Upper lobe of left lung (tissue), 4 donors: ENCODE data around the gene SNX15.
"Not testable (repeated sequence)": the region's sequence is repeated elsewhere in the genome, so short reads cannot be mapped to it uniquely, and the experiment has no call there.

ENCODE experiments used
- CTCF ChIP-seq, 6 experiments: fragments of 450-650 bp in 4 of 6; fragments of 200-600 bp in 2 of 6; sonication (generic) in 2 of 6; IDR thresholded peaks; one replicate each; pipeline ENCODE4 v1.5.1; 2016 to 2019; ENCODE audit warnings: antibody characterized with exemption in 6 of 6
- POLR2A ChIP-seq, 4 donors: fragments of 450-650 bp; IDR thresholded peaks; one replicate each; pipeline ENCODE4 v1.5.1; 2016 to 2017; ENCODE audit warnings: antibody characterized with exemption in 4 of 4, mild to moderate bottlenecking in 2 of 4
- POLR2AphosphoS5 ChIP-seq, 2 donors: sonication (generic); formaldehyde crosslinking; IDR thresholded peaks; one replicate each; pipeline ENCODE4 v1.5.1; 2017; ENCODE audit warnings: antibody characterized with exemption in 2 of 2

GRCh38 chr11:65023502-65023901 lies 3.7 kb upstream of the SNX15 start:
- TF ChIP-seq CTCF, POLR2AphosphoS5, POLR2A (IDR thresholded peaks at IDR 0.05): not testable (repeated sequence)
